Thyroid gland (tissue), 4 donors: Measurements from ENCODE around the gene SRD5A2.

Experiments used
- POLR2A ChIP-seq, 2 donors: fragments of 450-650 bp; IDR thresholded peaks; one replicate each; pipeline ENCODE4 v1.6.1; 2017; ENCODE audit warnings: antibody characterized with exemption in 2 of 2, mild to moderate bottlenecking in 2 of 2, moderate library complexity in 1 of 2
- TF ChIP-seq, protein P1 (sequence below), 6 experiments: fragments of 200-600 bp in 3 of 6; fragments of 450-650 bp in 3 of 6; sonication (generic) in 3 of 6; IDR thresholded peaks; one replicate each; pipeline ENCODE4 v1.5.1; 2016 to 2019; ENCODE audit warnings: antibody characterized with exemption in 6 of 6, mild to moderate bottlenecking in 2 of 6, inconsistent platforms in 1 of 6, moderate library complexity in 1 of 6

DNA sequence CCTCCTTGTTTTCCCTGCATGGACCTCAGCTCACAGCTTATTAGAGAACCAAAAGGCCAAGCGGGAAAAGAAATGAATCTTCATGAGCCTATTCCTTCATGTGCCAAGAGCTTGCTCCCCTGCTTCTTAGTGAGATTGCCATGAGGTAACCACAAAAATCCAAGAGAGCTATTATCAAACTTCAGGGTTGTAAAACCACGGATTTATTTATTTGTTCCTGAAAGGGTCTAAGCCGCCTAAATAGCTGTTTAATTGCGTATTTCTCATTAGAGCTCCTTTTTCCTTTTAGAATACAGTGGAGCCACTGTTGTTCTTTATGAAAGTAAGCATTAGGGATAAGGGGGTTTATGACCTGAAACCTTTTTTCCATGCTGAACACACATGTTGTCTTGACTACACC, 58.0 kb downstream of the SRD5A2 start:
- no peak for TF ChIP-seq POLR2A (IDR thresholded peaks at IDR 0.05)
- TF ChIP-seq, protein P1, sequence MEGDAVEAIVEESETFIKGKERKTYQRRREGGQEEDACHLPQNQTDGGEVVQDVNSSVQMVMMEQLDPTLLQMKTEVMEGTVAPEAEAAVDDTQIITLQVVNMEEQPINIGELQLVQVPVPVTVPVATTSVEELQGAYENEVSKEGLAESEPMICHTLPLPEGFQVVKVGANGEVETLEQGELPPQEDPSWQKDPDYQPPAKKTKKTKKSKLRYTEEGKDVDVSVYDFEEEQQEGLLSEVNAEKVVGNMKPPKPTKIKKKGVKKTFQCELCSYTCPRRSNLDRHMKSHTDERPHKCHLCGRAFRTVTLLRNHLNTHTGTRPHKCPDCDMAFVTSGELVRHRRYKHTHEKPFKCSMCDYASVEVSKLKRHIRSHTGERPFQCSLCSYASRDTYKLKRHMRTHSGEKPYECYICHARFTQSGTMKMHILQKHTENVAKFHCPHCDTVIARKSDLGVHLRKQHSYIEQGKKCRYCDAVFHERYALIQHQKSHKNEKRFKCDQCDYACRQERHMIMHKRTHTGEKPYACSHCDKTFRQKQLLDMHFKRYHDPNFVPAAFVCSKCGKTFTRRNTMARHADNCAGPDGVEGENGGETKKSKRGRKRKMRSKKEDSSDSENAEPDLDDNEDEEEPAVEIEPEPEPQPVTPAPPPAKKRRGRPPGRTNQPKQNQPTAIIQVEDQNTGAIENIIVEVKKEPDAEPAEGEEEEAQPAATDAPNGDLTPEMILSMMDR (IDR thresholded peaks at IDR 0.05), result no peak
